ENCODE data around the gene SPATS2.

The SPATS2 gene

GRCh38 chr12:49534731-49535278 lies 167.5 kb downstream of the SPATS2 start:
- H3K4me1 ChIP-seq (ENCODE audit: control insufficient read depth, insufficient read depth, low read length): peaks cover 4% of the 10 kb centered on the region
- H3K36me3 ChIP-seq (ENCODE audit: control insufficient read depth, insufficient read depth, low read length): no peaks in the 10 kb centered on the region
- no peak overlapping the region for H3K4me3 ChIP-seq (ENCODE audit: low read depth, low read length)
- H3K9me3 ChIP-seq (ENCODE audit: control insufficient read depth, insufficient read depth, low read length): no peaks in the 10 kb centered on the region
- H3K27me3 ChIP-seq (ENCODE audit: control insufficient read depth, insufficient read depth, low read length): peaks cover 48% of the 10 kb centered on the region
- H3K9ac ChIP-seq (ENCODE audit: low read depth, low read length): no peak overlapping the region

DNA sequence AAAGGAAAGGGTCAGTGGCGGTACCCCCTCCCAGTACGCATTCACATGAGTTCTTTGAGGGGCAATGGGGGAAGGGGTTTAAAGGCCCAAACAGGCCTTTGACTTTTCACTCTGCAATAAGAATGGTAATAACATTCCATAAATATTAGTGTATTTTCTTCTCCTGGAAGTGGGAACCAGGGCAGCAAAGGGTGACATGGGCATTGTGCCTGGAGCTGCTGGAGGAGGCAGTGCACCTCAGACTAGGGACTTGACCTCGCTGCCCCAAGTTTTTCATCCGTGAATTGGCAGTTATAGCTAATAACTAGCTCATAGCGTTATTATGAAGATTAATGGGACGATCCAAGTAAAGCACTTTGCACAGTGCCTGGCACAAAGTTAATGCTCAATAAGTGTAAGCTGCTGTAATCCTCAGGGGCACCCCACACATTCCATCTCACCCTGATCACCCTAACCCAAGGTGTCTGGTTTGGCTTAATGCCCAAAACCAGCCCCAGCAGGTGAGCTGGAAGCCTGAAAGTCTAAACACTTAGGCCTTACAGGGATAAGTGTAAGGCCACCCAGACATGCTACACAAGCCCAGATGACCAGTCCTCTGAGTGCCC lies 168.8 kb downstream of the SPATS2 start:
- Histone ChIP-seq H3K36me3 (ENCODE audit: control insufficient read depth, insufficient read depth, low read length) (no peaks in the 10 kb centered on the region), H3K9ac (ENCODE audit: low read depth, low read length) (no peak overlapping the region), H3K9me3 (ENCODE audit: control insufficient read depth, insufficient read depth, low read length) (no peaks in the 10 kb centered on the region), H3K27me3 (ENCODE audit: control insufficient read depth, insufficient read depth, low read length) (peaks cover 60% of the 10 kb centered on the region), H3K4me3 (ENCODE audit: low read depth, low read length) (no peak overlapping the region), H3K4me1 (ENCODE audit: control insufficient read depth, insufficient read depth, low read length) (peaks cover 4% of the 10 kb centered on the region)

DNA sequence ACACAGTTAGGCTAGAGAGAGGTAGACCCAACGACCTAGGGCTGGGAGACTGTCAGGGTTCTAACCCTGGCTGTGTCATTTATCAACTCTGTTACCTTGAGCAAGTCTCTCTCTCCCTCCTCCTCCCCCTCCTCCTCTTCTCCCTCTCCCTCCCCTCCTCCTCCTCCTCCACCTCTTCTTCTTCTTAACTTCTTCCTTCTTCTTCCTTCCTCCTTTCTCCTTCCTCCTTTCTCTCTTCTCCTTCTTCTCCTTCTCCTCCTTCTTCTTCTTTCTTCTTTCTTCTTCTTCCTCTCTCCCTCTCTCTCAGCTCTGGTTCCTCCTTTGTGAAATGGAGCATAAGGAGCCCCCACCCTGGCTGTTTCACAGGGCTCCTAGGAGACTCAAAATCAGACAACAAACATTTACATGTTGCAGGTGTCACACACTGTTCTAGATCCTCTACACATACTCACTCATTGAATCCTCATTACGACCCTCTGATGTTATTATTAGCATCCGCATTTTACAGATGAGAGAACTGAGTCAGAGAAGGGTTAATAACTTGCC lies 169.3 kb downstream of the SPATS2 start:
- H3K9me3 ChIP-seq (ENCODE audit: control insufficient read depth, insufficient read depth, low read length): no peaks in the 10 kb centered on the region
- H3K36me3 ChIP-seq (ENCODE audit: control insufficient read depth, insufficient read depth, low read length): no peaks in the 10 kb centered on the region
- no peak overlapping the region for H3K9ac ChIP-seq (ENCODE audit: low read depth, low read length)
- H3K27me3 ChIP-seq (ENCODE audit: control insufficient read depth, insufficient read depth, low read length): peaks cover 66% of the 10 kb centered on the region
- H3K4me3 ChIP-seq (ENCODE audit: low read depth, low read length): no peak overlapping the region
- peaks cover 4% of the 10 kb centered on the region for H3K4me1 ChIP-seq (ENCODE audit: control insufficient read depth, insufficient read depth, low read length)

- Histone ChIP-seq H3K9me3 (ENCODE audit: control insufficient read depth, insufficient read depth, low read length) (no peaks in the 10 kb centered on the region), H3K36me3 (ENCODE audit: control insufficient read depth, insufficient read depth, low read length) (no peaks in the 10 kb centered on the region), H3K4me1 (ENCODE audit: control insufficient read depth, insufficient read depth, low read length) (peaks cover 4% of the 10 kb centered on the region), H3K27me3 (ENCODE audit: control insufficient read depth, insufficient read depth, low read length) (peaks cover 73% of the 10 kb centered on the region), H3K9ac (ENCODE audit: low read depth, low read length) (no peak overlapping the region), H3K4me3 (ENCODE audit: low read depth, low read length) (peak overlapping the region; percentile 74)
Observed at GRCh38 chr12:49537231-49537751, 170.0 kb downstream of the SPATS2 start.

DNA sequence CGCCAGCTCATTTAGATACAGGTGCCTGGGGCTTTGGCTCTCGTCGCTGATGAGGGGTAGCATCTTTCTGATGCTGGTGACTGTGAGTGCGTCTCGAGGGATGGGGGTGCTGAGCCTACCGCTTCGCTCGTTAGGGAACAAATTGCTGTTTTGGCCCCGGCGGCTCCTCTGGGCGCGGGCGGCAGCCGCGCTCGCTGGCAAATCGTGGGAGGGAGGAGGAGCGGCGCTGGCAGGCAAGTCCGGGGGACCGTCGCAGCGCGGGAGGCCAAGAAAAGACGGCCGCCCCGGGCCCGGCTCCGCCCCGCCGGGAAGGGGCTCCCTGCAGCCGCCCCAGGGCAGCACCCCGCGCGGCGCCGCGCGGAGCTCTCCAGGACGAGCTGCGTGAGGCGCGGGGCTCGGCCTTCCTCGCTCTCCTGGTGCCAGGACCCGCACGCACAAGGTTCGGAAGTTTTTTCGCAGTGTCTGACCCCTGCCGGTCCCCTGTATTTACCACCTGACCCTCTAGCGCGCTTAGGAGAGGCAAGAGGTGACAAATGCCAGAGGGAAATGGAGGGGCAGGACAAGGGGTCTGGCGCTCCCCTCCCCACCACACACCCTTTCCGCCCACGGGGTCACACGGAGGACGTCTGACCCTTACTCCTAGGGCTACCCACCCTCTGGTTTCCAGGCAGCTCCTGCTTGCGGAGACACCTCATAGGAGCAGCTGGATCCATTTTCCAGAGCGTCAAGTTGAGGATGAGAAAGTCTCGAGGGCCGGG lies 170.7 kb downstream of the SPATS2 start:
- H3K9ac ChIP-seq (ENCODE audit: low read depth, low read length): no peak overlapping the region
- H3K27me3 ChIP-seq (ENCODE audit: control insufficient read depth, insufficient read depth, low read length): peaks cover 79% of the 10 kb centered on the region
- H3K4me1 ChIP-seq (ENCODE audit: control insufficient read depth, insufficient read depth, low read length): peaks cover 4% of the 10 kb centered on the region

GRCh38 chr12:49538510-49539403 lies 171.5 kb downstream of the SPATS2 start, which contains the start of gene KCNH3:
Gene KCNH3, plus strand, starts transcription at chr12:49539030. Its CDS starts 387 bp downstream, at chr12:49539417.
- Histone ChIP-seq H3K4me1 (ENCODE audit: control insufficient read depth, insufficient read depth, low read length) (peaks cover 4% of the 10 kb centered on the region), H3K9ac (ENCODE audit: low read depth, low read length) (no peak within 1 kb of the TSS), H3K4me3 (ENCODE audit: low read depth, low read length) (peak within 1 kb of the TSS; percentile 74), H3K36me3 (ENCODE audit: control insufficient read depth, insufficient read depth, low read length) (no peaks in the 10 kb centered on the region), H3K27me3 (ENCODE audit: control insufficient read depth, insufficient read depth, low read length) (peaks cover 85% of the 10 kb centered on the region), H3K9me3 (ENCODE audit: control insufficient read depth, insufficient read depth, low read length) (no peaks in the 10 kb centered on the region)

More for the DNA sequence above, 170.7 kb downstream of the SPATS2 start:
- peak overlapping the region; percentile 74 for H3K4me3 ChIP-seq (ENCODE audit: low read depth, low read length)
- H3K9me3 ChIP-seq (ENCODE audit: control insufficient read depth, insufficient read depth, low read length): no peaks in the 10 kb centered on the region
- no peaks in the 10 kb centered on the region for H3K36me3 ChIP-seq (ENCODE audit: control insufficient read depth, insufficient read depth, low read length)

GRCh38 chr12:49539406-49540228 lies 172.4 kb downstream of the SPATS2 start:
- Histone ChIP-seq H3K4me3 (ENCODE audit: low read depth, low read length) (peak overlapping the region; percentile 39), H3K4me1 (ENCODE audit: control insufficient read depth, insufficient read depth, low read length) (peaks cover 5% of the 10 kb centered on the region), H3K9me3 (ENCODE audit: control insufficient read depth, insufficient read depth, low read length) (no peaks in the 10 kb centered on the region), H3K36me3 (ENCODE audit: control insufficient read depth, insufficient read depth, low read length) (no peaks in the 10 kb centered on the region), H3K9ac (ENCODE audit: low read depth, low read length) (no peak overlapping the region), H3K27me3 (ENCODE audit: control insufficient read depth, insufficient read depth, low read length) (peaks cover 91% of the 10 kb centered on the region)

DNA sequence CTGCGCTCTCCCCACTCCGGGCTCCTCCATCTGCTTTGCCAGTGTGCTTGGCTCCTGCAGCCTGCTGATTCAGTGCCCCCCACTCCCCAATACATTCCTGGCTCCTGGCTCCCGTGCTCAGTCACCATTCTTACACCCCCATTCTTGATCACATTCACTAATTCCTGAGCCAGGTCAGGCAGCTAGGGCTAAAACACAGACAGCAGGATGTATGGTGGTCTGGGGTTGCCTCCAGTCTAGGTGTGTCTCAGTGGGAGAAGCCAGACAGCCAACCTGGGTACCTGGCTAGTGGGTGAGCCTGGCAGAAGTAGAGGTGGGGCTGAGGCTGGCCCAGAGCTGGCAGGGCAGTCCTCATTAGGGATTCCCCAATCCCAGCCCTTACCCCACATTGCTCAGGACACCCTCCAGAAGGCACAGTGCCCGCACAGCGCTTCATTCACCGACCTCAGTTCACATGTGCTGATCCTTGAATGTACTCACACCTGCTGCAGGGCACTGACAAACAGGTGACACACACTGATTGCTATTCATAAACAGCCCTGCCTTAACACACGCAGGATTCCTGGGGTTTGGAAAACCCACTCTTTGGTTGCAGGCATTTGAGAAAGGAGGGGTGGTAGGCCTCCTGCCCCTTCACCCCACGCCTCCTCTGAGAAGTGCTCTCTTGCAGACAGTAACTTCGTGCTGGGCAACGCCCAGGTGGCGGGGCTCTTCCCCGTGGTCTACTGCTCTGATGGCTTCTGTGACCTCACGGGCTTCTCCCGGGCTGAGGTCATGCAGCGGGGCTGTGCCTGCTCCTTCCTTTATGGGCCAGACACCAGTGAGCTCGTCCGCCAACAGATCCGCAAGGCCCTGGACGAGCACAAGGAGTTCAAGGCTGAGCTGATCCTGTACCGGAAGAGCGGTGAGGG lies 173.2 kb downstream of the SPATS2 start:
- H3K4me3 ChIP-seq (ENCODE audit: low read depth, low read length): peak overlapping the region; percentile 39
- no peaks in the 10 kb centered on the region for H3K36me3 ChIP-seq (ENCODE audit: control insufficient read depth, insufficient read depth, low read length)
- H3K27me3 ChIP-seq (ENCODE audit: control insufficient read depth, insufficient read depth, low read length): peaks cover 90% of the 10 kb centered on the region
- H3K9ac ChIP-seq (ENCODE audit: low read depth, low read length): no peak overlapping the region
- no peaks in the 10 kb centered on the region for H3K9me3 ChIP-seq (ENCODE audit: control insufficient read depth, insufficient read depth, low read length)
- H3K4me1 ChIP-seq (ENCODE audit: control insufficient read depth, insufficient read depth, low read length): peaks cover 5% of the 10 kb centered on the region

- H3K4me3 ChIP-seq (ENCODE audit: low read depth, low read length): no peak overlapping the region
- peaks cover 90% of the 10 kb centered on the region for H3K27me3 ChIP-seq (ENCODE audit: control insufficient read depth, insufficient read depth, low read length)
- H3K9ac ChIP-seq (ENCODE audit: low read depth, low read length): no peak overlapping the region
- peaks cover 4% of the 10 kb centered on the region for H3K4me1 ChIP-seq (ENCODE audit: control insufficient read depth, insufficient read depth, low read length)
- no peaks in the 10 kb centered on the region for H3K9me3 ChIP-seq (ENCODE audit: control insufficient read depth, insufficient read depth, low read length)
- no peaks in the 10 kb centered on the region for H3K36me3 ChIP-seq (ENCODE audit: control insufficient read depth, insufficient read depth, low read length)
Observed at GRCh38 chr12:49541140-49541861, 174.0 kb downstream of the SPATS2 start.
